GM18511 (cell line): ENCODE results near the gene SRRM2.

Experiments
- ATAC-seq: cut with Tn5 transposase; IDR thresholded peaks from one replicate; pipeline ENCODE4 v1.9.1; 2021; ENCODE audit warnings: mild to moderate bottlenecking, moderate library complexity; ENCODE audit not compliant: unreplicated experiment

Gene SRRM2

DNA sequence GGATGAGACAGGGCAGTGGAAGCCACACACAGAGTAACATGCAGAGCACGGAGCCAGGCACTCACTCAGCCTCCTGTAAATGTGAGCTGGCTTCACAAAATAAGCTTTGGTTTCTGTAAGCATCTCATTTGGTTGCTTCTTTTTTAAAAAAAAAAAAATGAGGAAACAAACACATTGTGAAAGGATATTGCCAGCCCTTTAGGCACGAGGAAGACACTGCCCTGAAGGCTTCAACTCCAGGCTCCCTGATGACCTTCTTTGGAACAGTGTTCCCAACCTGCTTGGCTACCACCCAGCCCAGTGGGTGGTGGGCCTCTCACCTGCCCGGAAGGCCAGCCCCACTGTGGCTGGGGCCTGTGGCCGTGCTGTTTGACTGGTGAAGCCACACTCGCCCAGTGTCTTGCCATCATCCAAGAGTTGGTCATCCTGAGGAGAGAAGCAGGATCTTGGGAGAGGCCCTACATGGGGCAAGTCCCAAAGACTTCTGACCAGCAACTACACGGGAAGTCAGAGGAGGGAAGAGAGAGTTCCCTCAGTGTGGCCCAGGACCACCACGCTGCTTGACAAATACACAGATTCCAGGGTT is 22.8 kb downstream of the SRRM2 start:
- ATAC-seq, result no peak

DNA sequence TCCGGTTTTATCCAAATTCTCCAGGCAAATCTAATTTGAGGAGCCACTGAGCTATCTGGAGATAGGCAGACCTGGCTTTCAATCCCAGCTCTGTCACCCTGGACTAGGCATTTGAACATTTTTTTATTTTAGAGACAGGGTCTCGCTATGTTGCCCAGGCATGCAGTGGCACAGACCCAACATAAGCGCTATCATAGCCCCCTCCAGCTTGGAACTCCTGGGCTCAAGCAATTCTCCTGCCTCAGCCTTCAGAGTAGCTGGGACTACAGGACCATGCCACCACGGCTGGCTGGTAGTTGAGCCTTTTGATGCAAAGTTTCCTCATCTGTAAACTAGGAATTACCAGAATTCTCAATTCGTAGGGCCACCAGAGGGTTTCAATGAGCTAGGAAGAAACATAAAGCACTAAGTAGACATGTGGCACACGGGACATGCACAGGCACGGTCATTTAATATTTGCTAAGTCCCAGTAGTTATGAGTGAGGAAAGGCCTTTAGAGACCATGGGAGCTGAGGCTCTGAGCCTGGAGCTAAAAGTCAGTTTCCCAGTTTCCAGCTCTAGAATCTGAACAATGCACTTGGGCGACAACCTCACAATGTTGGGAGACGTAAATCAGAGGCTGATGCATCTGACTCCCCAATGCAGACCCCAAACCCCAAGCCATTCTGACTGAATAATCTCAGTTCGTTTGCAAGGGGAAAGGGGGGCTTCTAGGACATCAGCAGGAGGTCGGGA is 23.5 kb downstream of the SRRM2 start:
- ATAC-seq, result no peak

DNA sequence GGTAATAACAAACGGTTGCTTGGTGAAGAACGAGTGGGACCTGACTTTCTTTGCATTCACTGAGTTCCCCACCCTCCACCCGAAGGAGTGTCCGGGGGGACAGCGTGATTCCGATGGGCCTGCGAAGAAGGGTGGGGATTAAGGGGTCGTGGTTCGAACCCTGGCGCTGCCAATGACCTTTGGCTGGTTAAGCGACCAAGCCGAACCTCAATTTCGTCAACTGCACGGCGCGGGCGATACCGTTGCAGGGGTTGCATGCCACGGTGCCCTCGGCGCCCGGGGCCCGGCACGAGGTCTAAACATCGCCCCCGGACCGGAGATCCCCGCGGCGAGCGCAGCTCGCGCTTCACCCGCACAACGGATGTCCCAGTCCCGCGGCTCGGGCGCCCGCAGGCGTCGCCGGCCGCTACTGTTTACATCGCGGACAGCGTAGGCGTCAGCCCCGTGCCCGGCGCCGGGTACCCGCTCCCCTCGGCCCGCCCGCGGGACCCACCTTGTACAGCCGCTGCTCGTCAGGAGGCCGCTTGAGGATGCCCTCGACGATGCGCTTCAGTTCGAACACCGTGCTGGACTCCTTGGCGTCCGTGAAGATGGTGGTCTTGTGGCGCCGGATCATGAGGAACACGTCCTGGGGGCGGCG is 24.2 kb downstream of the SRRM2 start:
- ATAC-seq, result peak; percentile 33

DNA sequence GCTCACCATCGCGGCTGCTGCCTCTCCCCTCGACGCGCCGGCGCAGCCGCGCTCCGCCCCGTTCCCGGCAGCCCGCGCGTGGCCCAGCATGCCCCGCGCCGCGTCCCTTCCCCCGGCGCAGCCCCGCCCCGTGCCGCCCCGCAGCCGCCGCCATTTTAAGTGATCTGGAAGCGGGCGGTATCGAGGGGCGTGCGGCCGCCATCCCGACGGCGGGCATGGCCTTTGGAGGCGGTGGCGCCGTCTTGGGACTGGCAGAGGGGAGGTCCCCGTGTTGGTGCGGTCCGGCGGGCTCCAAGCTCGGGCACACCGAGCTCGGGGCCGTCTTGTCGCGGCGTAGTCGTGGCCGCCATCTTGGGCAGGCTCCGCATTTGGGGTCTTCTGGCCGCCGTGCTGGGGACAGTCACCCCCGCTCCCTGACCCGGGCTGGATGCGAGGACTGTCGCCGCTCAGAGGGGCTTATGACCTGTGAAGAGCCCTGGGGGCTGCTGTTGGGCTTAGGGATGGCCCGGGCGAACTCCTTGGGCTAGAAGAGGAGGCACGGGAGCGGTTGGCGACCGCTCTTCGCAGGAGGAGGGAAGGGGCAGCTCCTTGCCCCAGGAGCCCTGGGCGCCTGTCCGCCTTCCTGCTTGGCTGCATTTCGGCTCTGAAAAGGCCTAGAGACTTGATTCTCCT is 24.9 kb downstream of the SRRM2 start, which contains the start of gene ELOB:
TSS of gene ELOB (minus strand) at position 50 of the 672 bp plus-strand sequence. CDS start at position 9, 41 bp downstream.
- peak; percentile 82 for ATAC-seq

DNA sequence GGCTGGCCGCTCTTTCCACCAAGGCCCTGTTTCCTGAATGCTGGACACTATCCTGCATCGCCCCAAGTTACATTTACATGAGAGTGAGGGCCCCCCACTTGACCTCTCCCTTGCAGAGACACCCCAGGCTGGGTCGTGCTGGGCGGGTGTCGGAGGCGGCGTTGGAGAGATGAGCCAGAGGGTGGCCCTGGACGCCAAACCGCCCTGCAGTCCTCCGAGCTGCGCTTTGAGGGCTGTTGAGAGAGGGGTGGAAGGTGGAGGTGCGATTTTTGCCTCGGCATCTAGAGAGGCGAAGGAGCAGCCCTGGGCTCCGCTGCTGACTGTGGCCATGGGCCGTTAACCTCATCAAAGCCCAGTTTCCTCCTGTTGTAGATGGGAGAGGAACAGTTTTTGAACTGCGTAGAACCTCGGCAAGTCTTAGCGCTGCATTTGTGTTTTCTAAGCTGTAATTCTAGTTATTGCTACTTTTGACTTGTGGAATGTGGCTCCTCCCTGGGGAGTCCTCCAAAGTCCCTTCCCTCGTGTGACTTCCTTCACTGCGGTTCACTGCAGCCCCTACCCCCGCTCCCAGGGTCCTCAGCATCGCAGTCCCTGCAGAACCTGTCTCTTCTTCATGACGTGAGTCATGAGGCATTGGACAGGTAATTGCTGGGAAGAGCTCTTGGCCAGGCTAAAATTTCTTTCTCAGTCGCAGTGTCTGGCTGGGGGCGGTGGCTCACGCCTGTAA is 25.6 kb downstream of the SRRM2 start:
- ATAC-seq, result peak; percentile 22

DNA sequence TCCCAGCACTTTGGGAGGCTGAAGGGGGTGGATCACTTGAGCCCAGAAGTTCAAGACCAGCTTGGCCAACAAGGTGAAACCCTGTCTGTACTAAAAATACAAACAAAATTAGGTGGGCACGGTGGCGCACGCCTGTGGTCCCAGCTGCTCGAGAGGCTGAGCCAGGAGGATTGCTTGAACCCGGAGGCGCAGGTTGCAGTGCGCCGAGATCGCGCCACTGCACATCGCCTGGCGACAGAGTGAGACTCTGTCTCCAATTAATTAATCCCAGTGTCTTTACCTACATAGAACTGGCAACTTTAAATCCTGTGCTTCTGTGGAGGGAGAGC is 26.2 kb downstream of the SRRM2 start:
- ATAC-seq, result no peak

DNA sequence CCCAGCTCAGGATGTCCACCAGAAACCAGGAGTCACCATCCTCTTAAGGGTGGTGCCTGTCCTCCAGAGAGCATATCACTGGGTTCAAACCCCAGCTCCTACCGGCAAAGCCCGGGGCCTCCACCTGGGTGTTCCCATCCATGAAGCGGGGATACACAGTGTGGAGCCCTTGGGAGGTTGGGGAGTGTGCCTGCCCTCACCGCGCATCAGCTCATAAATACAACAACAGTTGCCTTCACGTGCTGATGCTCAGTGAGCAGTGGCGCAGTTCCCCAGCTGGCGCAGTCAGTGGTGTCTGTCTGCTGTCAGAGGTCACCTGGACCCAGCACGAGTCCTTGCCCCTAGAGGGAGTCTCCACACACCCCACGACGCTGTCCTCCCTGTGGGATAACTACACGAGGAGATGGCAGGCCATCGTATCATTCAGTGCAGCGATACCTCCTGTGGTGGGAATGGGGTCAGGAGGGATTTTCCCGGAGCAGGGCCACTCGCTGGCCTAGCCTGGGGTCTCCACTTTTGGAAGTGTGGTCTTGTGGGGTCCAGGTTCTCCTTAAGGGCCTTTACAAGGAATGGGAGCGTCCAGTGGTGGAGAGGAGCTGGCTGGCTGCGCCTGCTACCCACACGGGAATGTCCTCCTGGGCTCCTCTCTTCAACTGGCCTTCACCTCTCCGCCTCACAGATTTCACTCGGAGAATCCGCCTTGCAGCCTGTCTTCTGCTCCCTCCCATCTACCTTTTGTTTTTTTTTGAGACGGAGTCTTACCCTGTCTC is 26.9 kb downstream of the SRRM2 start:
- no peak for ATAC-seq

DNA sequence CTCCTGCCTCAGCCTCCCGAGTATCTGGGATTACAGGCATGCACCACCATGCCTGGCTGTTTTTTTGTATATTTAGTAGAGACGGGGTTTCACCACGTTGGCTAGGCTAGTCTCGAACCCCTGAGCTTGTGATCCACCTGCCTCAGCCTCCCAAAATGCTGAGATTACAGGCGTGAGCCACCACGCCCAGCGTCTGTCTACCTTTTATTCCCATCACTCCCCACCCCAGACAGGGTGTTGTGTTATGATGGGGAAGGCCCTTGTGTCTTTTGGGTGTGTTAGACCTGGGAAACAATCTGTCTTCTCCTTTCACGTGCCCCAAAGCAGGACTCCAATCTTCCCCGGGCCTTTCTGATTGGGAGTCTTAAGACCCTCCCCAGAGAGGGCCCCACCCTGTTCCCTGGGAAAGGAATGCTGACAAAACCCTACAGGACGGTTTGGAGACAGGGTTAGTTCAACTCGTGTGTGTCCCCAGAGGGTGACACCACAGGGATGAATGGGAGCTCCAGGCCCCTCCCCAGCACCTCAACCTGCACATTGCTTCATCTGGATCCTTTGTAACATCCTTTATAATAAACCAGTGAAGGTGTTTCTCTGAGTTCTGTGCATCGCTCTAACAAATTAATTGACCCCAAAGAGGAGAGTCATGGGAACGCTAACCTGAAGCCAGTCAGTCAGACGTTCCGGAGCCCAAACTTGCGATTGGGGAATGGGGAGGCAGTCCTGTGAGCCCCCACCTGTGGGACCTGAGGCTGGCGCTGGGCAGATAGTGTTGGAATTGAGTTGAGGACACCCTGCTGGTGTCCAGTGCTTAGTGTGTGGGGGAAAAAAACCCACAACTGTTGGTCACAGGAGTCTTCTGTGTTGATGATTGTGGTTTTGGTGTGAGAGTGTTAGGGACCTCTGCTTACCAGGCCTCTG is 27.8 kb downstream of the SRRM2 start:
- no peak for ATAC-seq

DNA sequence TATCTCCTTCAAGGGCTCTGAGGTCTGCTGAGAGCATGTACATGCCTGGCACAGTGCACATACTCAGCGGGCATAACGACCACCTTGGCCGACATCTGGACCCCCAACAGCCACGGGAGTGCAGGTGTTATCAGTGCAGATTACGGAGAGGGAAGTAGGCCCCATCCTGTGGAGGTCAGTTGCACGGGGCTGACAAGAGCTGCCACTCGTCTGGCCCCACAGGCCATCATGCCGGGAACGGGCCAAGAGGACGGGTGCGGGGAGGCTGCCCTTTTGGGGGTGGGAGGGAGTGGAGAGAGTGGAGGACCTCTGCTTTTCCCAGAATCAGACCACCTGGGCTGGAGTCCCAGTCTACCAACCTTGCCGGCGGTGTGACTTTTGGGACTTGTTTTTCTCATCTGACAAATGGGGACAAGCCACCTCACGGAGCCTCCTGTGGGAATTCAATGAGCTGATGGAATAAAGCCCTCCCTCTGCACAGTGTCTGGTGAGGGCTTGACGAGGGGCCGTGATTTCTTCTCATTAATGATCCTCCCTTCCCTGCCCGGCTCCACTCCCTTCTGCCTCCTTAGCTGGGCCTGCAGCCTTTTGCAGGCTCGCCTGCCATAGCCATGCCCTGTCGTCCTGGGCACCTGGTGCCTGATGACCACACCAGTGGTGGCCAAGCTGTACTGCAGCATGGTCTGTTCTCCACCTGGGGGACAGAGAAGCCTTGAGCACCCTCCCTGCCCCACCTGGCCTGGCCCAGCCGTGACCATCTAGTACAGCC is 30.3 kb downstream of the SRRM2 start:
- ATAC-seq, result no peak

DNA sequence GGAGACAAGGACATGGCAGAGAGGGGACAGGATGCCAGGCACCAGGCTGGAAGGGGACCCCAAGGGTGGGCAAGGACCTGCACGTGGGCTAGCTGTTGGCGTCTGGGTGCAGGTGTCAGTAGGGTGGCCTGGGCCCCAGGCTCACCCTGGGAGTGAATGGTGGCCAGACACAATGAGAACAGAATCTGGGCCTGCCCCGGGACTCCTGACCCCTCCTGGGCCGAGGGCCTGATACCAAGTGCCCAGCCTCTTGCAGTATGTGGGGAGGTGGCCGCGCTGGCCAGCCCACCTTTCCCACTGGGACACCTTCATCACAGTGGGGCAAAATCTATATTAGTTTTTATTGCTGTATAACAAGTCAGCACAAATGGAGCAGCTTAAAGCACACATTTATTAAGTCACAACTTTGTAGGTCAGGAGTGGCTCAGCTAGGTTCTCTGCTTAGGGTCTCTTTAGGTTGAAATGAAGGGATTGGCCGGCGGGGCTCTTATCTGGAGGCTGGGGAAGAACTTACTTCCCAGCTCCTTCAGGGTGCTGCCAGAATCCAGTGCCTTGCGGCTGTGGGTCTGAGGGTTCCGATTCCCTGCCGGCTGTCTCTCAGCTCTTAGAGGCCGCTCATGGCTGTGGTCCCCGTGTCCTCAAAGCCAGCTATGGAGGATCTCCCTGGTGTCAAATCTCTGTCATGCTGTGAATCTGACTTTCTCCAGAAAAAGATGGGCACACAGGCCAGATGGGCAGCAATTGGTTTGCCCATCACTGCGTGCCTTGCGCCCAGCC is 31.3 kb downstream of the SRRM2 start:
- ATAC-seq, result no peak

DNA sequence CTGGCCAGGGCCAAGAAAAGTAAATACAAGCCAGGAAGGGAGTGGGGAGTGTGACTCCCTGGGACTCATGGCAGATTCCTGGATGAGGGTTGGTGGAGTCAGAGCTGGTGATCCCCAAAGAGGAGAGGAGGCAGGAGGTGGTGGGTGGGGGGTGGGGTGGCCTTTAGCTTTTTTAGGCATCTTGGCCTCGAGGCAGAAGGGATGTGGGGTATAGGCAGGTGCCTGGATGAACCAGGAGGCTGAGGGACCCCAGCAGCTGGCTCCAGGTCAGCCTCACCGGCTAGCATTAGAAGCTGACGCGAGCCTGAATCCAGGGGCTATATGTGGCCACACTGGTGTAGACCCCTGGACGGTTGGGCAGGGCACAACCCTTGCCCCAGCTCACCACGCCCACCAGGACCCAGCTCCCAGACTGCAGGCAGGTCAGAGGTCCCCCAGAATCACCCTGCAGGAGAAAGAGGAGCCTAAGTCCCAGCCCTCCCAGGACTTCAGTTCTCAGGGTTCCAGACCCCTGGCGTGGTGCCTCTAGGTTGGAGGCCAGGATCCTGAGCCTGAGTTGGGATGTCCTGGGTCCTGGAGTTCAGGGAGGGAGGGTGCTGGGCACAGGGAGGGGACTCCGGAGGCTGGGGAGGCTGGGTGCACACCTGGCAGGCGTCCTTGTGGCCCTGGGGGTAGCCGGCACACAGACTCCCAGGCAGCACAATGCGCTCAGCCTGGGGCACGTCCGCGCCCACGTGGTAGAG is 32.1 kb downstream of the SRRM2 start:
- no peak for ATAC-seq

DNA sequence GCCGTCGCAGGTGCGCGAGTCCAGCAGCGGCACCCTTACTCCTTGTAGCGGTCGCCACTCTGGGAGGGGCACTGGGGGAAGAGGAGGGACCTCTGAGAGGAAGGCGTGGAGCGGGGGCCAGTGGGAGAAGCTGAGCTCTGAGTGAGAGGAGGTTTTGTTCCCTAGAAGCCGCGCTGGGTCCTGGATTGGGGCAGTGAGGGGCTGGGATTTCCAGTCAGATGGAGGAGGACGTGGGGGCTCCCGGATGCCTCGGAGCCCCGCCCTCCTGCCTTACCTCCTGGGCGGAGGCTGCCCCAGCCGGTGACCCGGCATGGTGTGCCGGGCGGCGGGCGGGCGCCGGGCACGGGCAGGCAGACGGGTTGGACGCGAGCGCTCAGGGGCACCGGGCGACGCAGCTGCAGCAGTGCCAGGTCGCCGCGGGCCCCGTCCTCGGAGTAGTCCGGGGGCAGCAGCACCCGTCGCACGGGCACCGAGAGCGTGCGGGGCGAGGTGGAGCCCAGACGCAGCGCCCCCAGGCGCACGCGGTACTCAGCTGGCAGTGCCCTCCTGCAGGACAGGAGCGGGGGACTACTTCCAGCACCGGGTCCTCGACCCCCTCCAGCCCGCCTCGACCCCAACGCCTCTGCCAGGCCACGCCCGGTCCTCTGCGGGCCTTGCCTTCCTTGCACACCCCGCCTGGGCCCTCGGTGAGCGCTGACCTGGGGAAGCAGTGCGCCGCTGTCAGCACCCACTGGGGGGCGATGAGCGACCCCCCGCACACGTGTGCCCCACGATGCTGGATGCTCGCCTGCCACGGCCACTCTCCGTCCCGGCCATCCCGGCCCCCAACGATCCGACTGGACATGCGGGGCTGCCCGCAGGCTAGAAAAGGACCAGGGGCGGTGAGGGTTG is 32.9 kb downstream of the SRRM2 start:
- no peak for ATAC-seq

DNA sequence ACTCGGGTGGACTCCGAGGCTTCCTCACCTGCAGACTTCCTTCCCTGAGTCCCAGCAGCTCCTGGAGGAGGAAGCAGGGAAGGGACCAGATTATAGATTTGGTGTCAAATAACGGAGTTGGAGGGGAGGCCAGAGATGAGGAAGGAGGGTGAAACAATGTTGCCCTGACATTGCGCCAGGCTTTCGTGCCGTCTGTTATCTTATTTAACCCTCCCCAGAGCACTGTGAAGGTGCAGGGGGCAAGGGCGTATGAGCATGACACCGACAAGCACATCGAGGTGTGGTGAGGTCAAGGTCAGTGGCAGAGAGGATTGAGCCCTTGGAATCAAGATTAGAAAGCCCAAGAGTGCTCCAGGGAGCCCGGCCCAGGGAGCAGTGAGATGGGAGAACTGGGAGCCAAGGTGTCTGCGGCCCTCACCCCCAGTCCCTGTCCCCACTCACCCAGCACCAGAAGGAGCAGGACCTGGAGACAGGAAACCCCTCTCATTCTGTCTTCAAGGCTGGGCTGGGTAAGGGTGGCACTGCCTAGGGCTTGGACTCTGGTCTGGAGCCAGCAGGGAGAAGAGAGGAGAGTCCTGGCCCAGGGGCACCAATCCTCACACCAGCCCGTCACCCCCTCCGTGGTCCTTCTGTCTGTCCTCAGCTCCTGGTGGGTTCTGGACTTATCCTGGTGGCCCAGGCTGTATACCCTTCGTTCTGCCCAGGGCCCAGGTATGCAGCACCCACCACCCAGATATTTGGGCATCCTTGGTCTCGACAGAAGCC is 33.8 kb downstream of the SRRM2 start:
- no peak for ATAC-seq

DNA sequence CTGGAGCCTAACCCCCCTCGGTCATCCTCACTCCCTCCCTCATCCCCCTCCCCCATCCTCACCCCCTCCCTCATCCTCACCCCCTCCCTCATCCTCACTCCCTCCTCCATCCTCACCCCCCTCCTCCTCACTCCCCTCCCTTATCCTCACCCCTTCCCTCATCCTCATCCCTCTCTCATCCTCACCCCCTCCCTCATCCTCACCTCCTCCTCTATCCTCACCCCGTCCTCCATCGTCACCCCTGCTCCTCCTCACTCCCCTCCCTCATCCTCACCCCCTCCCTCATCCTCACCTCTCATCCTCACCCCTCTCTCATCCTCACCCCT is 34.4 kb downstream of the SRRM2 start:
- no peak for ATAC-seq

DNA sequence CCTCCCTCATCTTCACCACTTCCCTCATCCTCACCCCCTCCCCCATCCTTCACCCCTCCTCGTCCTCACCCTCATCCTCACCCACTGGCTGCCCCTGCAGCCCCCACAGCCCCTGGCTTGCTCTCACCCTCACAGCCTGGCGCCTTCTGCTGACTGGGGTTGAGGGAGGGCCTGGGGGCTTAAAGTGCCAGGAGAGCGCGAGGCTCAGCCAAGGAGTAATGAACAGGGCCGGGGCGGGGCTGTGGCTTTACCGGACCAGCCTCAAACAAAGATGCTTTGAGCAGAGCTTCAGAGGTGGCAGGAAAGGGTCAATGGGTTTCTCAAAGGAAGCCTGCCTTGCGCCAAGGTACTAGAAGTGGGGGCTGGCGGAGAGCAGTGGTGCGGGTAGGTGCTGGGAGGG is 35.0 kb downstream of the SRRM2 start, which contains the start of gene PRSS33:
TSS of gene PRSS33 (minus strand) at position 155 of the 400 bp plus-strand sequence. CDS start 1,013 bp downstream, outside the sequence.
- no peak for ATAC-seq
